Breast epithelium (tissue), 4 donors: ENCODE results near the gene TUB. TPM values are rescaled to one million over a fixed set of nuclear protein-coding genes. Genes with fewer than 3 reads are reported as not detected.

Source experiments
- DNase-seq, 2 donors: peaks; one replicate each; pipeline ENCODE4 v3.0.0-alpha.2; 2019; ENCODE audit warnings: low spot score in 2 of 2
- H3K27ac ChIP-seq, 2 donors: fragments of 200-600 bp; sonication (generic) in 1 of 2; one replicate each; pipeline ENCODE4 v1.5.1; 2016 to 2019; ENCODE audit warnings: mild to moderate bottlenecking in 1 of 2
- H3K27me3 ChIP-seq, 2 donors: fragments of 200-600 bp; sonication (generic) in 1 of 2; one replicate each; pipeline versions ENCODE4 v1.5.1 to v1.6.0; 2017 to 2019; ENCODE audit warnings: control low read depth in 1 of 2, mild to moderate bottlenecking in 1 of 2
- H3K36me3 ChIP-seq: fragments of 200-600 bp; one replicate; pipeline ENCODE4 v1.5.1; 2019
- H3K4me1 ChIP-seq, 2 donors: fragments of 200-600 bp; sonication (generic); one replicate each; pipeline ENCODE4 v1.5.1; 2016 to 2019; ENCODE audit warnings: control low read depth in 1 of 2
- H3K4me3 ChIP-seq, 3 donors: fragments of 200-600 bp; sonication (generic); 1 replicate in 2 of 3; 2 replicates in 1 of 3; pipeline ENCODE4 v1.5.1; 2016 to 2019; ENCODE audit warnings: mild to moderate bottlenecking in 3 of 3, moderate library complexity in 2 of 3
- H3K9me3 ChIP-seq, 2 donors: fragments of 200-600 bp; sonication (generic) in 1 of 2; one replicate each; pipeline ENCODE4 v1.5.1; 2016 to 2019; ENCODE audit warnings: control low read depth in 1 of 2
- POLR2A ChIP-seq: fragments of 450-650 bp; IDR thresholded peaks from one replicate; pipeline ENCODE4 v1.6.1; 2016; ENCODE audit warnings: antibody characterized with exemption, mild to moderate bottlenecking, moderate library complexity
- POLR2AphosphoS5 ChIP-seq, 3 donors: sonication (generic); formaldehyde crosslinking; IDR thresholded peaks; one replicate each; pipeline ENCODE4 v1.6.1; 2017; ENCODE audit warnings: antibody characterized with exemption in 3 of 3
- intact Hi-C: fragments of 100-400 bp; cut with DNase I; formaldehyde crosslinking; loops from one replicate; pipeline ENCODE4 v1.15.1; 2023; ENCODE audit warnings: low total_unique reads
- total RNA-seq, 3 donors: library from RNA; depleted of rRNA; stranded (reverse); fragments of >200 nt; gene quantifications; one replicate each; pipeline ENCODE4 v1.1.0, GENCODE V29; 2016
- TF ChIP-seq, protein P1 (sequence below), 3 donors: fragments of 450-650 bp; IDR thresholded peaks; one replicate each; pipeline ENCODE4 v1.5.1; 2016 to 2017; ENCODE audit warnings: antibody characterized with exemption in 3 of 3, mild to moderate bottlenecking in 3 of 3, moderate library complexity in 3 of 3

TUB gene
- total RNA-seq, 3 donors from 2014 or later: 6.3 to 17.7 (median 11.2) TPM

DNA sequence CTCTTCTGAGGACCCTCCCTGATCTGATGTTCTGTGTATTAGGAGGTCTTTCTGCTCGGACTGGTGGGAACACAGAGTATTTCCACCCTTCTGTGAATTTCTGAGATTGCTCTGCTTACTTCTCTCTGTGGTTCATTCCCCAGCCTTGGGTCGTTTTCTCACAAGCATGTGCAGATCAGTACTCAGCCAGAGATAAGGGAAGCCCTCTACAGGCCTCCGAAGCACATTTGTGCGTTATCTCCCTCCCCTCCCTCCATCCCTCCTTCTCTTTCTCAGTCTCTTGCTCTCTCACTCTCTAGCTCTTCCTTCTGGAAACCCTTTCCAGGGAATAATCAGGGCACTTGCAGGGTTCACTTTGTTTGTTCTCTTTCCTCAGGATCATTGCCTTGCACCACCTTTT is 35.2 kb upstream of the TUB start:
- no peak overlapping the region for H3K4me3 ChIP-seq
- H3K36me3 ChIP-seq: no peaks in the 10 kb centered on the region
- intact Hi-C loops: no loop called here
- H3K4me1 ChIP-seq: no peaks in the 10 kb centered on the region
- H3K9me3 ChIP-seq: no peaks in the 10 kb centered on the region
- no peak overlapping the region for H3K27ac ChIP-seq
- H3K27me3 ChIP-seq: no peaks in the 10 kb centered on the region
- no peak for DNase-seq
- TF ChIP-seq POLR2A (no peak), POLR2AphosphoS5 (IDR thresholded peaks at IDR 0.05) (no peak)
- TF ChIP-seq, protein P1, sequence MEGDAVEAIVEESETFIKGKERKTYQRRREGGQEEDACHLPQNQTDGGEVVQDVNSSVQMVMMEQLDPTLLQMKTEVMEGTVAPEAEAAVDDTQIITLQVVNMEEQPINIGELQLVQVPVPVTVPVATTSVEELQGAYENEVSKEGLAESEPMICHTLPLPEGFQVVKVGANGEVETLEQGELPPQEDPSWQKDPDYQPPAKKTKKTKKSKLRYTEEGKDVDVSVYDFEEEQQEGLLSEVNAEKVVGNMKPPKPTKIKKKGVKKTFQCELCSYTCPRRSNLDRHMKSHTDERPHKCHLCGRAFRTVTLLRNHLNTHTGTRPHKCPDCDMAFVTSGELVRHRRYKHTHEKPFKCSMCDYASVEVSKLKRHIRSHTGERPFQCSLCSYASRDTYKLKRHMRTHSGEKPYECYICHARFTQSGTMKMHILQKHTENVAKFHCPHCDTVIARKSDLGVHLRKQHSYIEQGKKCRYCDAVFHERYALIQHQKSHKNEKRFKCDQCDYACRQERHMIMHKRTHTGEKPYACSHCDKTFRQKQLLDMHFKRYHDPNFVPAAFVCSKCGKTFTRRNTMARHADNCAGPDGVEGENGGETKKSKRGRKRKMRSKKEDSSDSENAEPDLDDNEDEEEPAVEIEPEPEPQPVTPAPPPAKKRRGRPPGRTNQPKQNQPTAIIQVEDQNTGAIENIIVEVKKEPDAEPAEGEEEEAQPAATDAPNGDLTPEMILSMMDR (IDR thresholded peaks at IDR 0.05): no peak

DNA sequence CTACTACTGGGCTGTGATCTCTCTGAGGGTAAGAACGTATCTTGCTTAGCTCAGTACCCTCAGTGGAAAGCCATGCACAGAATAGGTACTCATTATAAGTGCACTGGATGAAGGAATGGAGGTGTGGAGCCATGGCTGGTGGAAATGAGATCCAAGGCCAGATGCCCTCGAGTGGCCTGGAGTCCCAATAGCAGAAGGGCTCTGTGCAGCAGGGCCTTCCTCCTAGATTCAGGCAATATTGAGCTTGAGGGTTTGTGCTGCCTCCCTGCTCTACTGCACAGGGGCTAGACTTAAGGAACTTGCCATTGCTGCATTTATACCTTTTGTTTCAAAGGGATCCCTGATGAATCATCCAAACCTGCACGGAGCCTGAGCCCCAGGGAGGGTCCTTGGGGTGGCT is 33.6 kb upstream of the TUB start:
- Histone ChIP-seq H3K27ac (no peak overlapping the region), H3K27me3 (no peaks in the 10 kb centered on the region), H3K4me1 (no peaks in the 10 kb centered on the region), H3K36me3 (no peaks in the 10 kb centered on the region), H3K4me3 (no peak overlapping the region), H3K9me3 (no peaks in the 10 kb centered on the region)
- intact Hi-C loops: no loop called here
- DNase-seq: peak in 1 of 2 donors; percentile 7
- TF ChIP-seq POLR2AphosphoS5 (IDR thresholded peaks at IDR 0.05): no peak
- TF ChIP-seq, protein P1 (IDR thresholded peaks at IDR 0.05): no peak
- no peak for TF ChIP-seq POLR2A

DNA sequence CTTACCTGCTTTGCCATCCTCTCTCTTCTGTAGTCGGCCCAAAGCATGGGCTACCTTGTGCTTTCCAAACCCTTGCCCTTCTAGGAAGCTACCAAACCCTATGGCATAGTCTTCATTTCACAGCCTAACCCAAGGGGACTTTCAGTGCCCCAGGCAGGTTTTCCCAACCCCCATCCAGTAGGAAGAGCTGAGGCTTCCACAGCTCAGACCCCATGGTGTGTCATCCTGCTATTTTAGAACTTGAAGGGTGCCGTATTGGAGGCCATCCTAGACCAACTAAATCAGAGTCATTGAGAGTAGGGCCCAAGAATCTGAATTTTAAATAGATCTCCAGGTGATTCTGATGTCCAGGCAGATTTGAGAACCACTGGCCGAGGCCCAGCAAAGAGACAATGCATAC is 31.9 kb upstream of the TUB start:
- DNase-seq: no peak

DNA sequence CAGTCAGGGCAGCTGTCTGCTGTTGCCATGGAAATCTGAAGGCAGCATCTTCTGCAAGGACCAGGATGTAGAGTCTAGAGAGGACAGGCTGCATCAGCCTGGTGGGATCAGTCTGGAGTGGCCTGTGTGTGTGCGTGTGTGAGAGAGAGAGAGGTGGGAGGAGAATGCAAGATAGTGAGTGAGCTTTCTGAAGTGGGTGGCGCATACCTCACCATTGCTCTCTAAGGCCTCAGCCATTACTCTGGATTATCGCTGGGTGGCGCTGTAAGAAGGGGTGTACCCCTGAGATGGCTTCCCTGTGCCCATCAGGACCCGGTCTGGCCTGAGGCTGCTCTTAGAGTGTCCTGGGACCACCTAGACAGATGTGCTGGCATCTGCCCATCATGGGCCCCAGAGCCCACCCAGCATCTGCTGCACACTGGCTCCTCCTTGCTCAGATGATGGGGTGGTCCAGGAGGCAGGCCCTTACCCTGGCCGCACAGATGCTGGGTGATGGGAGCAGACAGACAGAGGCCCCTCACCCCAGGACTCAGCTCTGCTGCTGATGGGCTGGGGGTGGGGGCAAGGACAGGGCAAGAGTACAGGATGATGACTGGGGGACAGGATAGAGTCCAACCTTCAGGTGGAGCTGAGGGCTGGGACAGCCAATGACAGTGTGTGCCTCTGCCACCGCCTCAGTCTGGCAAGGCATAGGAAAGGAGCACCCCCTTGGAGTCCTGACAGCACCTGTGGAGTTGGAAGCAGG is 25.7 kb upstream of the TUB start:
- no peaks in the 10 kb centered on the region for H3K4me1 ChIP-seq
- no peaks in the 10 kb centered on the region for H3K27me3 ChIP-seq
- no peaks in the 10 kb centered on the region for H3K9me3 ChIP-seq
- no peak for DNase-seq
- TF ChIP-seq, protein P1 (IDR thresholded peaks at IDR 0.05): no peak
- TF ChIP-seq POLR2A: no peak
- no peak for TF ChIP-seq POLR2AphosphoS5 (IDR thresholded peaks at IDR 0.05)
- no peaks in the 10 kb centered on the region for H3K36me3 ChIP-seq
- intact Hi-C loops: no loop called here
- peak overlapping the region; percentile 60 to 92 for H3K27ac ChIP-seq
- H3K4me3 ChIP-seq: no peak overlapping the region

More for the DNA sequence above, 31.9 kb upstream of the TUB start:
- intact Hi-C loops: no loop called here
- H3K4me3 ChIP-seq: no peak overlapping the region
- H3K4me1 ChIP-seq: no peaks in the 10 kb centered on the region
- no peaks in the 10 kb centered on the region for H3K27me3 ChIP-seq
- H3K9me3 ChIP-seq: no peaks in the 10 kb centered on the region
- no peak overlapping the region for H3K27ac ChIP-seq
- H3K36me3 ChIP-seq: no peaks in the 10 kb centered on the region
- TF ChIP-seq POLR2A (no peak), POLR2AphosphoS5 (IDR thresholded peaks at IDR 0.05) (no peak)
- TF ChIP-seq, protein P1 (IDR thresholded peaks at IDR 0.05): no peak

DNA sequence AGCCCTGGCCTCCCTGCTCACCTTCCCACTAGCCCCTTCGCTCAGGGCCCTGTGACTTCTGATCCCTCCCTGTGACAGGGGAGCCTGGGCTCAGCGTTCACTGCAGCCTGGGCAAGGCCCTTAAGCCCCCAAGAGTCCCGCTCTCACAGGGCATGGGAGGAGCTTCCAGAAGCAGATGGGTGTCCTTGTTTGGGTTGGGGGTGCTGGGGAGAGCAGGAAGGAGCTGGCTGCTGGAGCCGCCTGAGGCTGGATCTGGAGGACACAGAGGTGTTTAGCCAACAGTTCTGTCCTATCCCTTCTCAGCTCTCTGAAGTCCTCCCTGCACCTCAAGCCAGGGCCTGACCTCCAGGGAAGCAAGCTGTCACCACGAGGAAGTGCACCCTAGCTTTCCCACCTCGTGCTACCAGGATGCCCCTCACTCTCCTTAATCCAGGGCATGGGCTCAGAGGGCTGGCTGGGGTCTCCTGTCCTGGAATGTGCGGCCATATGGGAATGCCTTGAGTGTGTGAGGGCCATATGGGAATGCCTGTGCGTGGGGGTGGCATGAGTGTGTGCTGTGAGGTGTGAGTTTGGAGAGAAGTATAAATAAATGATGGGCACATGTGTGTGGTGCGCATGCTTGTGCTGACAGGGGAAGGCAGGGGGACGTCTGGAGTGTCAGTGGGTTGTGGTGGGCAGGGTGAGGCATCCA is 25.0 kb upstream of the TUB start:
- intact Hi-C loops: no loop called here
- Histone ChIP-seq H3K27me3 (no peaks in the 10 kb centered on the region), H3K36me3 (no peaks in the 10 kb centered on the region), H3K9me3 (no peaks in the 10 kb centered on the region), H3K4me1 (peaks cover 0 to 3% of the 10 kb centered on the region in 2 donors), H3K27ac (peak overlapping the region; percentile 60 to 92), H3K4me3 (no peak overlapping the region)
- TF ChIP-seq, protein P1 (IDR thresholded peaks at IDR 0.05): no peak
- TF ChIP-seq POLR2AphosphoS5 (IDR thresholded peaks at IDR 0.05): no peak
- TF ChIP-seq POLR2A: no peak
- DNase-seq: no peak
